A549 treated with ZK216348 at 1 μM for 4 hours (cell line): ENCODE data around the gene LPO. TPM values are rescaled to one million over a fixed set of nuclear protein-coding genes. Genes with fewer than 3 reads are reported as not detected.

Experiments
- total RNA-seq: library from RNA; stranded (reverse); fragments of 200-300 nt; extraction: Qiagen RNA extraction; gene quantifications from 5 replicates; pipeline ENCODE4 v1.2.3, GENCODE V29; 2022; ENCODE audit warnings: low read depth

LPO gene
- not detected in 5 replicates for total RNA-seq

GRCh38 chr17:58238147-58238634, at the start of gene LPO:
TSS of gene LPO (plus strand) at chr17:58238584. CDS start at chr17:58242980, 4,396 bp downstream.

DNA sequence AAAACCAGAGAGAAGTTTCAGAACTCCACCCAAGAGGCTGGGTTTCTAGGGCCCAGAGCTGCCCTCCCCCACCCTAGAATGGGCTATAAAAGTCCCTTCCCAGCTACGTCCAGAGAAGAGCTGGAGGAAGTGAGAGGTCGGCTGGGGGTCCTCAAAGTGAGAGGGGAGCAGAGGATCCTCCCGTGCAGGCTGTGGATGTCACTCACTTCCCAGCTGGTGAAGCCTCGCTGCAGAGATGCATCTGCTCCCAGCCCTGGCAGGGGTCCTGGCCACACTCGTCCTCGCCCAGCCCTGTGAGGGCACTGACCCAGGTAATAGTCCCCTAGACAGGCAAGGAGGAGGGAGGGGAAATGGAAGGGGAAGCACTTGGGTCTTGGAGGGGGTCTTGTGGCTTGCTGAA, 45.8 kb upstream of the LPO start, which contains the start of gene EPX:
EPX (plus strand) TSS at position 115 of the 400 bp plus-strand sequence; CDS start at position 236, 121 bp downstream.

GRCh38 chr17:58219007-58219788, 19.2 kb upstream of the LPO start, which contains the start of gene MKS1:
TSS of gene MKS1 (minus strand) at chr17:58219255. CDS start at chr17:58219230, 25 bp downstream.

DNA sequence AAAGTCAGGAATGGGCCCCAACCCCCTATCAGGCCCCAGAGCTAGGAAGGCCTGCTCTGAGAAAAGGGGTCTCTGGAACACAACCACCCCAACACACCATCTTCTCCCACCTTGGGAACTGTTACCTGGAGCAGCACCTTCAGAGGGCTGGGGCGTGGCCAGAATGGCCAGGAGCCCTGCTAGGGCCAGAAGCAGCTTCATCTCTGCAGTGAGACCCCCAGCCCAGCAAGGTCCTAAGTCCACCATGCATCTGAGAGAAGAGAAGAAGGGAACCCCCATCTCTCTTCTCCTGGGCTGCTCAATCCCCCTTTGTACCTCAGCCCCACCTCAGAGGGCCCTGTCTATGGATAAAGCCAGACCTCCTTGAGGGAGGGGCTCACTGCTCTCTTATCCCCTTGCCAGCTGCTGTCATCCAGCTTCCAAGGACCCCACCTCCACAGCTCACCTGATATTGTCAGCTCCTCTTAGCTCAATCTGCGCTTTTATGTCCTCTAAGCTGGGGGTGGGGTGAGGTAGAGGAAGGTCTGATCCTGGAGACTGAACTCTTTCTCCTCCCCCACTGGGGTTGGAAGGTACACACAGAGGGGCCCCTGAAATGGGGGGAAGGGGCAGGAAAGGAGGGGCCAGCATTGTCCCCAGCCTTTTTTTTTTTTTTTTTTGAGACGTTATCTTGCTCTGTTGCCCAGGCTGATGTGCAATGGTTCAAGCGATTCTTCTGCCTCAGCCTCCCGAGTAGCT, 42.3 kb downstream of the LPO start, which contains the start of gene MPO:
MPO (minus strand) TSS at position 456 of the 738 bp plus-strand sequence; CDS start at position 279, 177 bp downstream.

Other genes starting within 250 kb of the LPO start
- 236 to 315 TPM (median 283 TPM) in 5 replicates for gene SRSF1, start 231.3 kb upstream of the LPO start, total RNA-seq
- 20.0 to 27.4 TPM (median 23.0 TPM) in 5 replicates for gene DYNLL2, start 155.2 kb upstream of the LPO start, total RNA-seq
- not detected in 5 replicates for gene OR4D1, start 90.2 kb upstream of the LPO start, total RNA-seq
- not detected in 5 replicates for gene OR4D2, start 71.6 kb upstream of the LPO start, total RNA-seq
- gene EPX, start 45.9 kb upstream of the LPO start, total RNA-seq = not detected in 5 replicates
- gene MKS1, start 19.3 kb upstream of the LPO start, total RNA-seq = 9.7 to 12.5 TPM (median 11.8 TPM) in 5 replicates
- gene MPO, start 42.4 kb downstream of the LPO start, total RNA-seq = not detected in 5 replicates
- gene TSPOAP1, start 90.2 kb downstream of the LPO start, total RNA-seq = not detected in 5 replicates
- 121 to 163 TPM (median 154 TPM) in 5 replicates for gene SUPT4H1, start 113.6 kb downstream of the LPO start, total RNA-seq
- 0.34 to 0.64 TPM (median 0.39 TPM) in 5 replicates for gene RNF43, start 178.9 kb downstream of the LPO start, total RNA-seq
- gene HSF5, start 249.8 kb downstream of the LPO start, total RNA-seq = not detected in 5 replicates